NOMO-1 treated with DMSO at 0.1 percent for 48 hours (cell line): ENCODE results near the gene SLC4A3.
A peak's percentile ranks its signal among the peaks of the same experiment; 100 is the strongest.
"Not testable (repeated sequence)": the region's sequence is repeated elsewhere in the genome, so short reads cannot be mapped to it uniquely, and the experiment has no call there.

ENCODE experiments used
- DNase-seq: peaks from one replicate; lab custom pipeline; 2025; ENCODE audit not compliant: unreplicated experiment; lab: John Stamatoyannopoulos, UW

Gene SLC4A3

GRCh38 chr2:219675221-219675620, 47.8 kb downstream of the SLC4A3 start:
- DNase-seq = no peak

- no peak for DNase-seq
Observed at GRCh38 chr2:219676586-219676985, 49.2 kb downstream of the SLC4A3 start.

GRCh38 chr2:219679041-219679440, 51.6 kb downstream of the SLC4A3 start:
- no peak for DNase-seq

- no peak for DNase-seq
Observed at GRCh38 chr2:219679571-219679970, 52.1 kb downstream of the SLC4A3 start.

GRCh38 chr2:219680958-219681693, 53.7 kb downstream of the SLC4A3 start:
- DNase-seq = no peak

GRCh38 chr2:219681694-219682300, 54.4 kb downstream of the SLC4A3 start:
- DNase-seq = no peak

GRCh38 chr2:219683474-219683873, 56.0 kb downstream of the SLC4A3 start:
- not testable (repeated sequence) for DNase-seq

GRCh38 chr2:219684721-219685689, 57.6 kb downstream of the SLC4A3 start:
- peak; percentile 47 for DNase-seq

GRCh38 chr2:219687272-219687671, 59.8 kb downstream of the SLC4A3 start:
- DNase-seq = no peak

GRCh38 chr2:219687882-219688559, 60.6 kb downstream of the SLC4A3 start:
- no peak for DNase-seq

GRCh38 chr2:219688560-219689445, 61.4 kb downstream of the SLC4A3 start:
- DNase-seq = no peak

- DNase-seq = peak; percentile 65
Observed at GRCh38 chr2:219689676-219690628, 62.5 kb downstream of the SLC4A3 start.

- DNase-seq = no peak
Observed at GRCh38 chr2:219691571-219691970, 64.1 kb downstream of the SLC4A3 start.
